Astrocyte (in vitro differentiated cells and primary cell): ENCODE data around the gene FAF2. TPM values are rescaled to one million over a fixed set of nuclear protein-coding genes. Genes with fewer than 3 reads are reported as not detected.

Experiments
- DNase-seq: peaks from one replicate; pipeline ENCODE4 v3.0.0-alpha.2; 2010; ENCODE audit warnings: low read depth
- FAIRE-seq: peaks from 2 replicates; lab custom pipeline; 2011; peaks lifted over from hg19 to GRCh38; lab: Jason Lieb, UNC
- H2AFZ ChIP-seq: 2 replicates; pipeline ENCODE4 v1.6.0; 2012; ENCODE audit warnings: low read depth, low read length, inconsistent platforms
- H3K27ac ChIP-seq: 2 replicates; pipeline ENCODE4 v1.5.1; 2011; ENCODE audit warnings: low read depth, low read length, inconsistent platforms
- H3K27me3 ChIP-seq: 2 replicates; pipeline ENCODE4 v1.6.0; 2011; ENCODE audit warnings: low read length, inconsistent platforms; ENCODE audit not compliant: insufficient read depth
- H3K36me3 ChIP-seq: 2 replicates; pipeline ENCODE4 v1.5.1; 2011; ENCODE audit warnings: low read length, inconsistent platforms; ENCODE audit not compliant: insufficient read depth
- H3K4me1 ChIP-seq: 2 replicates; pipeline ENCODE4 v1.5.1; 2011; ENCODE audit warnings: low read length, inconsistent platforms; ENCODE audit not compliant: insufficient read depth
- H3K4me2 ChIP-seq: 2 replicates; pipeline ENCODE4 v1.6.0; 2012; ENCODE audit warnings: low read length, inconsistent platforms
- H3K4me3 ChIP-seq: 2 replicates; pipeline ENCODE4 v1.5.1; 2011; ENCODE audit warnings: low read depth, mild to moderate bottlenecking, low read length, inconsistent platforms; ENCODE audit not compliant: insufficient read depth
- H3K79me2 ChIP-seq: 2 replicates; pipeline ENCODE4 v1.6.0; 2012; ENCODE audit warnings: mild to moderate bottlenecking, low read length, inconsistent platforms; ENCODE audit not compliant: insufficient read depth
- H3K9ac ChIP-seq: 2 replicates; pipeline ENCODE4 v1.6.0; 2012; ENCODE audit warnings: mild to moderate bottlenecking, low read length, inconsistent platforms
- H3K9me3 ChIP-seq: 2 replicates; pipeline ENCODE4 v1.5.1; 2012; ENCODE audit warnings: low read depth, mild to moderate bottlenecking, low read length, inconsistent platforms; ENCODE audit not compliant: insufficient read depth
- H4K20me1 ChIP-seq: 2 replicates; pipeline ENCODE4 v1.6.0; 2012; ENCODE audit warnings: low read length, inconsistent platforms; ENCODE audit not compliant: insufficient read depth
- H3K27ac Mint-ChIP-seq: one replicate; pipeline ENCODE4 v1.8.0; 2021; ENCODE audit warnings: mild to moderate bottlenecking, mixed read lengths; ENCODE audit not compliant: unreplicated experiment
- H3K27me3 Mint-ChIP-seq: one replicate; pipeline ENCODE4 v1.8.0; 2021; ENCODE audit warnings: low read depth, mixed read lengths; ENCODE audit not compliant: unreplicated experiment
- H3K36me3 Mint-ChIP-seq: one replicate; pipeline ENCODE4 v1.8.0; 2021; ENCODE audit warnings: low read depth, mixed read lengths; ENCODE audit not compliant: unreplicated experiment
- H3K4me1 Mint-ChIP-seq: one replicate; pipeline ENCODE4 v1.8.0; 2021; ENCODE audit warnings: low read depth, mixed read lengths; ENCODE audit not compliant: unreplicated experiment
- H3K4me3 Mint-ChIP-seq: one replicate; pipeline ENCODE4 v1.8.0; 2021; ENCODE audit warnings: mild to moderate bottlenecking, moderate library complexity, mixed read lengths; ENCODE audit not compliant: unreplicated experiment
- H3K9me3 Mint-ChIP-seq: one replicate; pipeline ENCODE4 v1.8.0; 2021; ENCODE audit warnings: mild to moderate bottlenecking, mixed read lengths; ENCODE audit not compliant: unreplicated experiment
- CTCF ChIP-seq: IDR thresholded peaks from 2 replicates; pipeline ENCODE4 v1.5.1; 2011; ENCODE audit warnings: low read depth, mild to moderate bottlenecking, inconsistent platforms, low read length, moderate library complexity; ENCODE audit not compliant: insufficient read depth
- EZH2 ChIP-seq: IDR thresholded peaks from 2 replicates; pipeline ENCODE4 v1.6.1; 2012; ENCODE audit warnings: mild to moderate bottlenecking, low read length, inconsistent platforms; ENCODE audit not compliant: insufficient read depth
- total RNA-seq: library from RNA; stranded (reverse); gene quantifications from 2 replicates; pipeline ENCODE4 v1.2.1, GENCODE V29; 2021

The FAF2 gene
- total RNA-seq, 1 donor from 2014 or later = 56.2 TPM

- no peak for DNase-seq
- Histone ChIP-seq H3K4me3 (no peak overlapping the region), H3K4me1 (peaks cover 24% of the 10 kb centered on the region), H3K36me3 (no peaks in the 10 kb centered on the region), H3K79me2 (no peaks in the 10 kb centered on the region), H3K27ac (no peak overlapping the region), H2AFZ (peak overlapping the region; percentile 10), H3K9me3 (no peaks in the 10 kb centered on the region), H3K27me3 (no peaks in the 10 kb centered on the region), H4K20me1 (no peaks in the 10 kb centered on the region), H3K4me2 (peak overlapping the region; percentile 91), H3K9ac (no peak overlapping the region)
- H3K27me3 Mint-ChIP-seq = no peaks in the 10 kb centered on the region
- FAIRE-seq = no peak
- peak overlapping the region; percentile 83 for H3K4me3 Mint-ChIP-seq
- peak overlapping the region; percentile 62 for H3K27ac Mint-ChIP-seq
- TF ChIP-seq EZH2 (no peak), CTCF (no peak)
- no peaks in the 10 kb centered on the region for H3K9me3 Mint-ChIP-seq
- H3K36me3 Mint-ChIP-seq = peaks cover 2% of the 10 kb centered on the region
- peaks cover 13% of the 10 kb centered on the region for H3K4me1 Mint-ChIP-seq
Observed at GRCh38 chr5:176541338-176542134, 93.4 kb downstream of the FAF2 start.

GRCh38 chr5:176542135-176542595 is 94.0 kb downstream of the FAF2 start:
- Histone ChIP-seq H3K79me2 (no peaks in the 10 kb centered on the region), H3K36me3 (no peaks in the 10 kb centered on the region), H3K4me3 (peak overlapping the region; percentile 62), H3K4me2 (peak overlapping the region; percentile 91), H3K27ac (no peak overlapping the region), H3K27me3 (no peaks in the 10 kb centered on the region), H3K4me1 (peaks cover 24% of the 10 kb centered on the region), H3K9me3 (no peaks in the 10 kb centered on the region), H2AFZ (peak overlapping the region; percentile 75), H4K20me1 (no peaks in the 10 kb centered on the region), H3K9ac (peak overlapping the region; percentile 57)
- DNase-seq (no peak), FAIRE-seq (no peak)
- H3K27me3 Mint-ChIP-seq = no peaks in the 10 kb centered on the region
- H3K9me3 Mint-ChIP-seq = no peaks in the 10 kb centered on the region
- peaks cover 13% of the 10 kb centered on the region for H3K4me1 Mint-ChIP-seq
- H3K27ac Mint-ChIP-seq = peak overlapping the region; percentile 62
- TF ChIP-seq CTCF = no peak
- TF ChIP-seq EZH2 = no peak
- peak overlapping the region; percentile 83 for H3K4me3 Mint-ChIP-seq
- peaks cover 2% of the 10 kb centered on the region for H3K36me3 Mint-ChIP-seq
